ENCODE measurements around the gene KIF11.

DNA sequence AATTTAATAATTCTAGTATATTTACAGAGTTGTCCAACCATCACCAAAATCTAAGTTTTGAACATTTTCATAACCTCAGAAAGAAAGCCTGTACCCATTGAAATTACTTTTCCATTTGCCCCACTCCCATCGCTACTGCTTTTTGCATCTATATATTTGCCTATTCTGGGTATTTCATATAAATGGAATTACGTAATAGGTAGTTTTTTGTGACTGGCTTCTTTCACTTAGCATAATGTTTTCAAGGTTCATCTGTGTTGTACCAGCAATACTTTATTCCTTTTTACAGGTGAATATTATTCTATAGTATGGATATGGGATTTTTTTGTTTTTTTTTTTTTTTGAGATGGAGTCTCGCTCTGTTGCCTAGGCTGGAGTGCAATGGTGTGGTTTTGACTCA is 22.6 kb downstream of the KIF11 start:
- no peak for TF ChIP-seq POLR2A (IDR thresholded peaks at IDR 0.05)
- no peak for TF ChIP-seq CTCF (IDR thresholded peaks at IDR 0.05)
